HG02623 (cell line): Measurements from ENCODE around the gene TRIM67.
"Not testable (repeated sequence)": the region's sequence is repeated elsewhere in the genome, so short reads cannot be mapped to it uniquely, and the experiment has no call there.

Experiments used
- ATAC-seq: cut with Tn5 transposase; IDR thresholded peaks from one replicate; pipeline ENCODE4 v1.9.1; 2021; ENCODE audit warnings: moderate library complexity; ENCODE audit not compliant: unreplicated experiment

Gene TRIM67

GRCh38 chr1:231157311-231157710 is 4.5 kb upstream of the TRIM67 start:
- no peak for ATAC-seq

- ATAC-seq, result not testable (repeated sequence)
Measured at GRCh38 chr1:231158141-231158540, 3.7 kb upstream of the TRIM67 start.

- no peak for ATAC-seq
Measured at GRCh38 chr1:231159202-231159962, 2.5 kb upstream of the TRIM67 start.

GRCh38 chr1:231159963-231160761 is 1.7 kb upstream of the TRIM67 start:
- no peak for ATAC-seq

GRCh38 chr1:231160895-231161666 is 777 bp upstream of the TRIM67 start:
- no peak for ATAC-seq

- no peak for ATAC-seq
Measured at GRCh38 chr1:231162297-231162969, 575 bp downstream of the TRIM67 start.

GRCh38 chr1:231162970-231163829 is 1.3 kb downstream of the TRIM67 start:
- ATAC-seq, result no peak

GRCh38 chr1:231163830-231164427 is 2.1 kb downstream of the TRIM67 start:
- ATAC-seq, result no peak

- no peak for ATAC-seq
Measured at GRCh38 chr1:231165371-231165770, 3.5 kb downstream of the TRIM67 start.

GRCh38 chr1:231166398-231166797 is 4.5 kb downstream of the TRIM67 start:
- no peak for ATAC-seq

GRCh38 chr1:231170875-231171274 is 9.0 kb downstream of the TRIM67 start:
- no peak for ATAC-seq

GRCh38 chr1:231171623-231172197 is 9.9 kb downstream of the TRIM67 start:
- ATAC-seq, result no peak

GRCh38 chr1:231172411-231172810 is 10.6 kb downstream of the TRIM67 start:
- no peak for ATAC-seq

- ATAC-seq, result no peak
Measured at GRCh38 chr1:231176421-231176820, 14.6 kb downstream of the TRIM67 start.

GRCh38 chr1:231177226-231177625 is 15.4 kb downstream of the TRIM67 start:
- ATAC-seq, result no peak

- ATAC-seq, result no peak
Measured at GRCh38 chr1:231177936-231178335, 16.1 kb downstream of the TRIM67 start.

- no peak for ATAC-seq
Measured at GRCh38 chr1:231178970-231179369, 17.1 kb downstream of the TRIM67 start.

GRCh38 chr1:231180034-231180433 is 18.2 kb downstream of the TRIM67 start:
- ATAC-seq, result no peak

- ATAC-seq, result no peak
Measured at GRCh38 chr1:231181271-231181670, 19.4 kb downstream of the TRIM67 start.
